ENCODE data around the gene SNED1.

DNA sequence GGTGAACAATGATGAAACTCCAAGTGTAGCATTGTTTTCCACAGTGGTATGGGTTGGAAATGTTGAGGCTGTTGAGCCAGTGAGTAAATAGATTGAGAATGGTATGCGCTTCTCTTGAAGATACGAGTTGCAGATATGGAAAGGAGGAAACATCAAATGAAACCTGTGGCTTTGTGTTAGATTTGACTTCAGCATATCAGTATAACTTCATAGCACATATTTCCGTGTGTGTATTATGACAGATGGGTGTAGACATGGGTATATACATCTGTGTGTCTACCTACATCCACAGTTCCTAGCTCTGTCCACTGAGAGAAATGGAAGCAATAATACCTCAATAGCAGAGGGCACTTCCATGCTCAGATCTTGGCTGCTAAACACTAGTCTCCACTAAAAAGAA, 8.0 kb downstream of the SNED1 start:
- TF ChIP-seq EZH2phosphoT487 (IDR thresholded peaks at IDR 0.05), result no peak
- TF ChIP-seq, protein P1, sequence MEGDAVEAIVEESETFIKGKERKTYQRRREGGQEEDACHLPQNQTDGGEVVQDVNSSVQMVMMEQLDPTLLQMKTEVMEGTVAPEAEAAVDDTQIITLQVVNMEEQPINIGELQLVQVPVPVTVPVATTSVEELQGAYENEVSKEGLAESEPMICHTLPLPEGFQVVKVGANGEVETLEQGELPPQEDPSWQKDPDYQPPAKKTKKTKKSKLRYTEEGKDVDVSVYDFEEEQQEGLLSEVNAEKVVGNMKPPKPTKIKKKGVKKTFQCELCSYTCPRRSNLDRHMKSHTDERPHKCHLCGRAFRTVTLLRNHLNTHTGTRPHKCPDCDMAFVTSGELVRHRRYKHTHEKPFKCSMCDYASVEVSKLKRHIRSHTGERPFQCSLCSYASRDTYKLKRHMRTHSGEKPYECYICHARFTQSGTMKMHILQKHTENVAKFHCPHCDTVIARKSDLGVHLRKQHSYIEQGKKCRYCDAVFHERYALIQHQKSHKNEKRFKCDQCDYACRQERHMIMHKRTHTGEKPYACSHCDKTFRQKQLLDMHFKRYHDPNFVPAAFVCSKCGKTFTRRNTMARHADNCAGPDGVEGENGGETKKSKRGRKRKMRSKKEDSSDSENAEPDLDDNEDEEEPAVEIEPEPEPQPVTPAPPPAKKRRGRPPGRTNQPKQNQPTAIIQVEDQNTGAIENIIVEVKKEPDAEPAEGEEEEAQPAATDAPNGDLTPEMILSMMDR (IDR thresholded peaks at IDR 0.05), result no peak
